A549 treated with ZK216348 at 1 μM for 4 hours (cell line): ENCODE data around the gene CLK3. TPM values are rescaled to one million over a fixed set of nuclear protein-coding genes. Genes with fewer than 3 reads are reported as not detected.

Source experiments
- total RNA-seq: library from RNA; stranded (reverse); fragments of 200-300 nt; extraction: Qiagen RNA extraction; gene quantifications from 5 replicates; pipeline ENCODE4 v1.2.3, GENCODE V29; 2022; ENCODE audit warnings: low read depth

The CLK3 gene
- total RNA-seq: 35.2 to 40.6 TPM (median 36.7 TPM) in 5 replicates

GRCh38 chr15:74615508-74616365 lies at the start of gene CLK3:
CLK3 (plus strand) TSS chr15:74615836; CDS start chr15:74619197, 3,361 bp downstream.

Other genes starting within 250 kb of the CLK3 start
- gene CYP11A1, start 248.2 kb upstream of the CLK3 start, total RNA-seq: not detected in 5 replicates
- 1.9 to 2.7 TPM (median 2.1 TPM) in 5 replicates for gene SEMA7A, start 181.9 kb upstream of the CLK3 start, total RNA-seq
- gene UBL7, start 154.7 kb upstream of the CLK3 start, total RNA-seq: 38.8 to 45.0 TPM (median 42.4 TPM) in 5 replicates
- 3.2 to 4.5 TPM (median 3.8 TPM) in 5 replicates for gene ARID3B, start 74.6 kb upstream of the CLK3 start, total RNA-seq
- gene EDC3, start 80.2 kb downstream of the CLK3 start, total RNA-seq: 17.9 to 22.5 TPM (median 20.1 TPM) in 5 replicates
- gene CYP1A1, start 109.7 kb downstream of the CLK3 start, total RNA-seq: 1.4 to 2.1 TPM (median 1.8 TPM) in 5 replicates
- gene CYP1A2, start 133.0 kb downstream of the CLK3 start, total RNA-seq: not detected in 5 replicates
- 47.1 to 73.2 TPM (median 65.0 TPM) in 5 replicates for gene CSK, start 166.2 kb downstream of the CLK3 start, total RNA-seq
- not detected in 5 replicates for gene LMAN1L, start 197.0 kb downstream of the CLK3 start, total RNA-seq
- 0.07 TPM in 1 of 5 replicates, not detected in the others for gene CPLX3, start 210.8 kb downstream of the CLK3 start, total RNA-seq
- gene ULK3, start 227.3 kb downstream of the CLK3 start, total RNA-seq: 22.1 to 39.8 TPM (median 34.1 TPM) in 5 replicates